Middle frontal gyrus (tissue), 1 donor: ENCODE data around the gene CEACAM1.
"Not testable (repeated sequence)": the region's sequence is repeated elsewhere in the genome, so short reads cannot be mapped to it uniquely, and the experiment has no call there.

Experiments used
- DNase-seq: peaks from one replicate; pipeline ENCODE4 v3.0.0-alpha.2; 2015; ENCODE audit warnings: low spot score; ENCODE audit errors: extremely low spot score

Gene CEACAM1

DNA sequence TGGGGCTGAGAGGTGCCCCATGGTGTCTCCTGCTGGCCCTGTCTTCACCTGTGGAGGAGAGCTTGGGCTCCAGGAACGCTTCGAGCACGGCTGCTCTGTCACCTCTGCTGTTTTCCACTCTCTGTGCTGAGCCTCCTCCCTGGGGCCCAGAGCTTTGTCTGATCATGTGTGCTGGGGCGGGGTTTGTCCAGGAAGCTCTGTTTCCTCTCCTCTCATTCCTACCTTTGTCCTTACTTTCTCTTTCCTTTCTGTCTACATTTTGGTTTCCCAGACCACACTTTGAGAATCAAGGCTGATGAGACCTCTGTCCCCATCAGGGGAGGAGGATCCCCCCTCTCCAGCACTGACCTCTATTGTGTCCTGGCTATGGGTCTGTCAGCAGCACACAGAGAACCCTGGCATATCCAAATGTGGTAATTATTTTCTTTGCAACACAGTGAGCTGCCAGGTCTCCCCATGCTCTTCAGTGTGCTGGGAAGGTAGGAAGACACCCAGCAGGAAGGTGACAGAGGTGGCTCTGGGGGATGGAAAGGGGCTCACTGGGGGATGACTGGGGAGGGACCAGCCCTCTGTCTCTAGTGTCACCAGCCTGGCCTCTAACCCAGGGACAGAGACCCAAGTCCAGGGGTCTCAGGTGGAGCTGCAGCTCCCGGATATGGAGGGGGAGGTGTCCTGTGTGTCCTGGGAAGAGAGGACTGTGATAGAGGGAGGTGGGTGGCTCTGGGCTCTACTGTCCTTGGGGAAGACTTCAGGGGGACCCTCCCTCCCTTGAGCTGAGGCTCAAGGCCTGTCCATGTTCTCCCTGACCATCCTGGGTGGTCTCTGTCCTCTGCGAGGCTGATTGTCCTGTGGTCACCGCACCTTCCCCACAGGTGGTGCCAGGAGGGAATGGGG lies at the start of gene CEACAM1:
Gene CEACAM1, minus strand, starts transcription at position 128 of the 894 bp plus-strand sequence. Its CDS starts 107 bp downstream, at position 21.
- DNase-seq = no peak

DNA sequence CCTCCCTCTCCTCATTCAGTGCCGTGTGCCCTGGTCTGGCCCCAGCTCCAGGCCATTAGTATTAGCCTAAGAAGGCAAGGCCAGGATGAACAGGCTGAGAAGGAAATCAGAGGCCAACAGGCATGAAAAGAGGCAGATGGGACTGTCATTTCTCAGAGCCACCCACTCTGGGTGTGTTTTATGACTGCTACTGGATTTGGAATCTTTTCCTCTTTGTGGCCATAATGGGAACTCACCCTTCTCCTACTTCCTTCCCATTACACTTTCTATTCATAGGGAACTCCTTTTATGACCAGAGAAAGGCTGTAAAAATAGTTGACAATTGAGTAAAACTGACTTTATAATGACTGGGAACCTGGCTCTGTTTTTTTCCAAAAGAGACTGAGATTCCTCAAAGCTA lies 48.7 kb upstream of the CEACAM1 start:
- DNase-seq = no peak

DNA sequence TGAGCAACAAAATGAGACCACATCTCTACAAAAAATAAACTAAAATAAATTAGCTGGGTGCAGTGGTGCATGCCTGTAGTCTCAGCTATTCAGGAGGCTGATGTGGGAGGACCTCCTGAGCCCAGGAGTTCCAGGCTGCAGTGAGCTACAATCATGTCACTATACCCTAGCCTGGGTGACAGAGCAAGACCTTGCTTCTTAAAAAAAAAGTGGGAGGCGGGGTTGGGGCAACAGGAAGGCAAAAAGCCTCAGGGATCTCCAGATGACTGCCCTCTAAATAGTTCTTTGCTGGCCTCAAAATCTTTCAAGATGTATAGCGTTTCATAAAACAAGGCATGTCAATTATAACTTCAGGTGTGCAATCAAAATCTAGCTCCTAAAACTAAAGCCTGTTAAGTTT lies 48.0 kb upstream of the CEACAM1 start:
- DNase-seq = no peak

DNA sequence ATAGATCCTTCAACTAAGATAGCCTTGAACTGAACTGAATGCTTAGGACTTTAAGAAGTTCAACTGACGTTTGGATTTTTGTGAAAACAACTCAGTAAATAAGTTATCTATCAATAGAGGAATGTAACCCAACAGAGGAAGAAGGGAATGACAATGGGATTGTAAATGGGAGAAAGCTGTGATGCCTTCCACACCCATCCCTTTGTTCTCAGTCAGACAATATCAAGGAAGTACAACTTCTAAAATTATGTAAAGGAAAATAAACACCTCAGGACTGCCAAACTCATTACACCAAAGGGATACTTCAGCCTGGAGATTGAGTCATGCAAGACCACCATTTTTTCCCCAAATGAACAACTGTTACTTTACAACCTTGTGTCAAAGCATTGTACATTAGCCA lies 45.4 kb upstream of the CEACAM1 start:
- no peak for DNase-seq

DNA sequence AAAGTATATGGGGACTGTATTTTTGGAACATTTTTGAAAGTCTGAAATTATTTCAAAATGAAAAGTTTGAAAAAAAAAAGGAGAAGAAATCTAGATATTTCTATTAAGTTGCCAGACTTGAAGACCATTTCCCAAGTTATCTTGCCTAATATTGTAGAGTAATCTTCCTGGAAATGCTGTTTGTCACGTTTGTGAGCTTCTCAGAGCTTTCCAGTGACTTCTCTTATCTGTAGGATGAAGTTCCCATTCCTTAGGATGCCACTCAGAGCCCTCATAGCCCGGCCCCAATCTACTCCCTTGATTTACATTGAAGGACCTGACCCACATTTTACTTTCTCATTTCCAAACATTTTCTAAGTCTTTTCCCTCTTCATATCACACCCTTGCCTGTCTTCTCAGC lies 42.8 kb upstream of the CEACAM1 start:
- DNase-seq = no peak

DNA sequence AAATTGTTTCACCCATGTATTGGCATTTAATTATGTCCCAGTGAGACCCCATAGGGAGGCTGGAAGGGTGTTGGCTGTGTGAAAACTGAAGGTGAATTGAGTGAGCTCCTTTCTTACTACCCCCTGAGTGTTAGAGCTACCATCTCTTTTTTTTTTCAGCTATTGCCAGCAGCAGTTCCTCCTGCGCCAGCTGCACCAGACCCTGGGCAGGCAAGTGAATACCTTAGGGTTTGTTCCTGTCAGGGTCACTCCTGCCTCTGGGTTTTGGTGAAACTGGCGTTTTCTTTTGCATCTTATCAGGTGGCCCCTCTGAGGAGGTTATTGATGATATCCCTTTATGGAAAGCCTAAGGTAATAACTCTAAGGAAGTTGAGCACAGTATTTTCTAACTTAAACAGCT lies 40.9 kb upstream of the CEACAM1 start:
- no peak for DNase-seq

DNA sequence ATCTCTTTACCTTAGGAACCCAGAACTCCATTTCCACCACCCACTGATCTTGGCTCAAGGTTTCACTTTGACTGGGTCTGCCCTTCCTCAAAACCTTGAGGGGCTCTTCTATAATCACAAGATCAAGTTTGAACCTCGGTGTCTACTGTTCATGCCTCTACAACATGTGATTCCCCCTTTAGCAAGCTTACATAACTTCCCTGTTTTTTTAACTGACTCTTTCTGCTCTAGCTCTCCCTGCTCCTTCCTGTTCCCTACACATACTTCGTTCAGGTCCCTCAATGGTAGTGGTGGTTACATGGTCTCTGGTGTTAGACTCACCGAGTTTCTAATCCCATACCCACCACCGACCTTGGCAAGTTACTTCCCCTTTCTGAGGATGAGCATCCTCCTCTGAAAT lies 39.7 kb upstream of the CEACAM1 start:
- no peak for DNase-seq

DNA sequence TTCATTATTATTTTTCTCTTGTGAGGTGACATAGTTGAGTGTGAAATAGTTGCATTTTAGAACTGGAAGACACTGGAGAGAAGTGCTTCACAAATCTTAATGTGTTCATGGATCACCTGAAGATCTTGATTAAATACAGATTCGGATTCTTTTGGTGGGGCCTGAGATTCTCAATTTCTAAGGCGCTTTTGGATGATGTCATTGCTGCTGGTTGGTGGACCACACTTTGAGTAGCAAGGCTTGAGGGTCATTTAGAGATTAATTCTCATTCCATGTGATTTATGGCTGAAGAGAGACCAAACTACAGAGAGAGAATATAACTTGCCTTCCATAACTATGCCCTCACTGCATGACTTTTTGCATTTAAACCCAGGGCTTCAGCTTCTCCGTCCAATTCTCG lies 39.3 kb upstream of the CEACAM1 start:
- no peak for DNase-seq

DNA sequence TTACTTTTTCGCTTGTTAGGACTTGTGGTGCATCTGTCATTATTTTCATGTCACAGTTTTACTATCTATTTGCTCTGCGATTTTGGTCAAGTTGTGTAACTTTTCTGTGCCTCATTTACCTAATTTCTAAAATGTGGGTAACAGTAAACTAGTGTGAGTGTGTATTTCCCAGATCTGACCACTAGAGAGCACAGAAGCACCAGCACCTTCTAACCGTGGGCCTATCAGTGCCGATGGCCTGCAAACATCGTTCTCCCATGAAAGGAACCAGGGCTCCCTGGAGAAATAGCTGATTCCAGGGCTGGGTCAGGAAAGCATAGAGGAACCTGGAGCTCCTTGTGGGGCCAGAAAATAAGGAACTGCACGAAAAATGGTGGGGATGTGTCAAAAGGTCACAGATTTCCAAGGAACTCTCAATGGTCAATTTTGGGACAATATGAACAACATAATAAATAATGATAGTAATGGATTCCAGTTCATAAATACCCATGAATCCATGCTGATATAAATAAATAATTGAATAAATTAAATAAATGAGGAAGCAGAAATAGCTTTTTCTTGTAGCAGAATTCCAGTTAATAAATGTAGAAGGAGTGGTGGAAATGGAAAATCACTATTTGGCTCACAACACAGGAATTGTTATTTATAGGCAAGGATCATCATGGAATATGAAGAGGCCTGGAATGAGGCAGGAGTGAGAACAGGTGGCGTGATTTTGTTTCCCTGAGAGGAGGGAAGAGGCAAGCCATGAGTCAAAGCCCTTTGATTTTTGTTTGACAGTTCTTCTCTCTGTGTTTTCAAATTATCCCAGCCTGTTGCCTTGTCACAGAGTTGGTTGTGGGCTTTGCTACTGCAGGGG lies 35.3 kb upstream of the CEACAM1 start:
- peak; percentile 43 for DNase-seq

DNA sequence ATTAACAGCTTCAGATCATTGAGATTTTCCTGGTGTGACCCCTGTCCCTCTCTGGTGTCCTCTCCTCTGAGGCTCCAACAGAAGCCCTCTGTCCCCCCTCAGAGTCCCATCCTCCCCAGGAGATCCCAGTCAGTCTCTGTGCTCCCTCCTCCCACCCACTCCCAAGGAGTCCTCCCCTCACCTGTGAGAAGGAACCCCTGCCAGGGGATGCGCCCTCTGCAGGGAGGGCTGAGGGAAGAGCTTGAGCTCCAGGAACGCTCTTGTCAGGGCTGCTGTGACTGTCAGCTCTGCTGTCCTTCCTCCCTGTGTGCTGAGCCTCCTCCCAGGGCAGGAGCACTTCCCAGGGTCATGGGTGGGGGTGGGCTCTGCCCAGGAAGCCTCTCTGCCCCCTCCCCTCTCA lies 33.2 kb upstream of the CEACAM1 start:
- no peak for DNase-seq

DNA sequence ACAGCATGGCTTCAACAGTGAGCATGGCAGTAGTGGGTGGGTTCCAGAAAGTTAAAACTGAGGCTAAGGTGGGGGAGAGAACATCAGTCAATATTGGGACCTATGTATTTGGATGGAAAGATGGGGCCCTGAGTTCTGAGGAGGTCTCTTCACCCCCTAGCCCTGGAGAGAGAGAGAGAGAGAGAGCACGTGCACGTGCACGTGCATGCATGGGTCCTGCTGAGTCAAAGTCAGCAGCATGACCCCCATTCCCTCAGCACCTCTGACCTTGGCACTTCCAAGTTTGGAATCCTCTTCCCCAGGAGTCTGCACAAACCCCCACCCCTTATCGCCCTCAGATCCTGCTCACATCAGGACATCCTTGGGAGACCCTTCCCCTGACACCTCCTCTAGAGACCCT lies 32.5 kb upstream of the CEACAM1 start:
- DNase-seq = no peak

DNA sequence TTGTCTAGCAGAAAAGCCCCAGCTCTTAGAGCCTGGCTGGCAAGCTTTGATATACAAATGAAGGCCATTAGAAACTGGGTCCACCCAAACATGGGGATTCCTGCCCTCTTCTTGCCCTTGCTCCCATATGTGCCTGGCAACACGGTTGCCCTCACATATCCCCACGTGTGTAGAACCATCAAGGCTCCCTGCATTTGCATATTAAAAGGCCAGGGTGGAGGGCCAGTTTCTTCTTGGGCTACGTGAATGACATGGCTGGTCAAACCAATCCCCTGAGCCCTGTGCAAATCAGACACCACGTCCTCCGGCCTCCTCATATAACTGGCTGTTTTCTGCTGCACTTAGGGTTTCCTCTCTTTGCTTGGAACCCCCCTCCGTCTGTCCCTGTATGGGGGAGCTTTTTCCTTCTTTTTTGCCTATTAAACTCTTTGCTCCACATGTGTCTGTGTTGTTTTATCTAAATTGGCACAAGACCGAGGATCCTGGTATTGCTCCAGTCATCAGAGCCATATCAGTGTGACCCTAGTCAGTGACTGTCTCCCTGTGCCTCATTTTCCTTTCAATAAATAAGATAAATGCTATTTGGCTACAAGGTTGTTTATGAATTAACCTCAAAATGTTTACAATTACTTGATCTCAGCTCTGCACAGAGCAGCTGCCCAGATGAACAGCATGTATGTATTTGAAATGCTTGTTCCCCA lies 30.3 kb upstream of the CEACAM1 start:
- no peak for DNase-seq

DNA sequence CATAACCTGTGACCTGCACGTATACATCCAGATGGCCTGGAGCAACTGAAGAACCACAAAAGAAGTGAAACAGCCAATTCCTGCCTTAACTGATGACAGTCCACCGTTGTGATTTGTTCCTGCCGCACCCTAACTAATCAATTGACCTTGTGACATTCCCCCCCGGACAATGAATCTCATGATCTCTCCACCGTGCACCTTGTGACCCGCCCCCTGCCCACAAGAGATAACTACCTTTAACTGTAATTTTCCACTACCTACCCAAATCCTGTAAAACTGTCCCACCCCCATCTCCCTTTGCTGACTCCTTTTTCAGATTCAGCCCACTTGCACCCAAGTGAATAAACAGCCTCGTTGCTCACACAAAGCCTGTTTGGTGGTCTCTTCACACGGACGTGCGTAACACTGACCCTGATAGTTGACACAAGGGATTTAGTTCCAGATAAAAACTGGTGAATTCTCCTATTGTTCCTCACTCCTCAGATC lies 29.1 kb upstream of the CEACAM1 start:
- not testable (repeated sequence) for DNase-seq

DNA sequence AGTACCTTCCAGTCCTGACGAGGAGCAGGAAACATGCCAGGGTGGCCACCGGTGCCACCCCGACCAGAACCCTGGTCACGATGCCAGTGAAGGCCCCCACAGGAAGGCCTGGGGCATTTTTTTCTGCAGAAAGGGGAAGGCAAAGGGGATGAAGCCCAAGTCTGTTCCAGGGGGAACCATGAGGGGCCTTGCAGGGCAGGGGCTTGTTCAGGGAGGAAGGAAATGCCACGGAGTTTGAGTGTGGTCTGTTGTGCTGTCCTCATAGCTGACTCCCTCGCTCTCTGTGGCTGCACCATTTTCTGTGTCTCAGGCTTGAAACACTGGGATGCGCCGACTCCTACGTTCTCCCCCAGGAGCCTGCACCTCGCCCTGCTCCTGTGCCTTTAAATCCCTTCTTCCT lies 27.5 kb upstream of the CEACAM1 start:
- no peak for DNase-seq

DNA sequence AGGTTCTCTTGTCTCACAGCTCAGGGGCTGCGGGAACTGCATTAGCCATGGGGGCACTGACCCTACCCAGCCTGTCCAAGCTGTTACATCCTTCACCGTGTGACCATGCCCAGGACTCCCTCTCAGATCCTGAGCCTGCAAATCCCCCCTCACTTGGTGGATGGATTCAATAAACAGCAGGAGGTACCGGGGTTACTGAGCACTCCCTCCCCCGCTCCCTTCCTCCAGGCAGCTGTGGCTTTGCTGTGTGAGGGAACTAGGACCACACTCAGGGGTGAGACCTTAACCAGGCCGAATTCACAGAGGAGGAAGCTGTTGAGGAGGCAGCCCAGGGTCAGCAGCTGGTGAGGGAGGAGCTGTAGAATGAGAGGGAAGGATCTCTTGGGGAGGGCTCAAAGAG lies 27.0 kb upstream of the CEACAM1 start:
- no peak for DNase-seq

DNA sequence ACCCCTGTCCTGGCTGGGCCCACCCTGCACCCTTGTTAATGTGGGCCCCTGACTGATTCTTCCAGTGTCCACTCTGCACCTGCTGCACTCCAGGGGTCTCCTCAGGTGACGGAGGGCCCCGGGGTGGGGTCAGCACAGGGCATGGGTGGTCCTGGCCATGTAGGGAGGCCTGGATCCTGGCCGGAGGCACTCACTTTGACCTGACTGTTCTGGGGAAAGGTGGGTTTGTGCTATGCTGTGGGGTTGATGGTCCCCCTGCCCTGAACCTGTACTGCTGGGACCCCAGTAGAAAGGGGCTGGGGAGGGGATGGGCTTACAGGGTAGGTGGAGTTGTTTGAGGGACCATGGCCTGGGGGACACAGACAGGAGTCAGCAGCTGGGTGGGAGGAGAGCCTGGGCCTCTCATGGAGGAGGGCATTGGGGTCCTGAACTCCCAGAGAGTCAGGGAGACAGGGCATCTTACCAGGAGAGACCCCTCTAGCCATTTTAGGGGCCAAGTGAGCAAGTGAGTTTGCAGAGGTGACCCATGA lies 25.8 kb upstream of the CEACAM1 start:
- no peak for DNase-seq

DNA sequence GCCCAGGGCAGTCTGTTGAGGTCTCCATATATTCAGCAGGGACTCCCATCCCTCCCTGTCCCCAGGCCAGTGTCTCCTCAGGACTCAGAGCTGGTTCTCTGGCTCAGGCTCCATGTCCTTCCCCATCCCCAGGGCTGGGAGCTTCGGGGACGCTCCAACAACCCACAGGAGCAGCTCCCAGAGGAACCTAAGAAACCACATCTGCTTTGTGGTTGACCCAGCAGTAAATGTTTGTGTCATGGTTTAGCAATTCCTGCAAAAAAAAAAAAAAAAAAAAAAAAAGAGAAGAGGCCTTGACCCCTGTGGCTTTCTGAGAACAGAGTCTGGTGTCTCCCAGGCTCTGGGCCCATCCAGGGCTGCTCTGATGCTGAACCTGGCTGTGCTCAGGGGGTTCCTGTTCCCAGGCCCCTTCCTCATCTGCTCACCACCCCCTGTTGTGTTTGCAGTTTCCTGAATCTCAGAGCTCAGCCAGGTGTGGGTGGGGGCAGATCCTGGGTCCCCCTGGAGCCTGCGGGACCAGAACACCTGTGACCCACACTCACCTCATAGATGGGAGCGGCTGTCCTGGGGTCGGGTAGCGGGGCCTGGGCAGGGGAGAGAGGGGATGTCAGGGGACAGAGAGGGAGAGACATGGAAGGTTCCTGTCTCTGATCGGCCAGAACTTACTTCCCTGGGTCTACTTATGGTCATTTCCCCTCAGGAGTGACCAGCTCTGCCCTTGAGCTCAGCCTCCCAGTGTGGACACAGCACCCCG lies 25.2 kb upstream of the CEACAM1 start:
- DNase-seq = no peak

DNA sequence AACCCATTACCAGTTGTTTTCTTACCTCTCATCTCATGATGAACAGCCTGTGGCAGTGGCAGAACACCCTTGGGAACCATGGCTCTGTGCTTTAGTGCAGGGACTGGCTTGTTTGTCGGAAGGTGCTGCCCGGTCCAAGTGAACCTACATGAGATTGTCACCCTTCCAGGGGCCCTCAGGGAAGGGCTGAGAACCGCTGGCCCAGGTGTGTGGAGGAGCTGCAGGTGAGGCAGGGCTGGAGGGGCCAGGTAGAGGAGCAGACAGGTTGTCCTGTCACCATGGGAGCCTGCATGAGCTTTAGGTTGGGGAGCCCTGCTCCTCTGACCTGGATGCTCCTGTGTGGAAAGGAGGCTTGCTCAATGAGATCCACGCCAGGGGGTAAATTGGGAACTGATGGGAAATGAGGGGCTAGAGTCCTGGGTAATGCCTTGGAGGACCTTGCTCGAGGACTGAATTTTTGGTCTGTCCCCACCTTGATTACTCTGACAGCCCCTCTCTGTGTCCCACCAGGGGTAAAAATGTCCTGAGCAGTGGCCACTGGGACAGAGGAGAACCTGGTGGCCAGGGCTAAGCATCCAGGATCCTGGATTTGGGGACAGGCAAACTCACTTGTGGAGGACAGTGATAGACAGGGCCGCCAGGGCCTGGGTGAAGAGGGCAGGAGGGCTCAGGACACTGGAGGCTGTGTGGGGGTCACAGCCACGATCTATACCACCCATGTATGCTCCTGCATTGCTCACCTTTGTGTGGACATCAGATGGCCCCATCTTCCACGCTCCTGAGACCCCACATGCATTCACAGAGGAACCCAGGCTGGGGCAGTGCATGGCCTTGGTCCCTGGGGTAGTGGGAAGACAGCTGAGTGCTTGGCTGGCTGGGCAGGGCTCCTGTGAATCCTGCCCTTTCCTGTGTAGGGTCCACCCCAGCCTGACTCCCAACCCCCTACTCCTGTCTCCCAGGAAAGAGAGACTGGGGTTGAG lies 24.1 kb upstream of the CEACAM1 start:
- no peak for DNase-seq

DNA sequence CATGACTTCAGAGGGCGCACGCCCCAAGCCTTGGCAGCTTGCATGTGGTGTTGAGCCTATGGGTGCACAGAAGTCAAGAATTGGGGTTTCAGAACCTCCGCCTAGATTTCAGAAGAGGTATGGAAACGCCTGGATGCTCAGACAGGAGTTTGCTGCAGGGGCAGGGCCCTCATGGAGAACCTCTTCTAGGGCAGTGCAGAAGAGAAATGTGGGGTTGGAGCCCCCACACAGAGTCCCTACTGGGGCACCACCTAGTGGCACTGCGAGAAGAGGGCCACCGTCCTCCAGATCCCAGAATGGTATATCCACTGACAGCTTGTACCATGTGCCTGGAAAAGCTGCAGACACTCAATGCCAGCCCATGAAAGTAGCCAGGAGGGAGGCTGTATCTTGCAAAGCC lies 22.2 kb upstream of the CEACAM1 start:
- not testable (repeated sequence) for DNase-seq
